Mammary epithelial cell (primary cell): Measurements from ENCODE around the gene INPP5A.

Source experiments
- EZH2 ChIP-seq: IDR thresholded peaks from 2 replicates; pipeline ENCODE4 v1.6.1; 2012; ENCODE audit warnings: low read length, inconsistent platforms, borderline replicate concordance
- TF ChIP-seq, protein P1 (sequence below), 2 donors: IDR thresholded peaks in 1 of 2; conservative IDR thresholded peaks in 1 of 2; 2 replicates each; pipeline ENCODE4 v1.5.1; 2011 to 2012; ENCODE audit warnings: inconsistent platforms in 2 of 2, low read length in 2 of 2, mild to moderate bottlenecking in 2 of 2, control low read depth in 1 of 2, low read depth in 1 of 2; ENCODE audit not compliant: insufficient read depth in 1 of 2; ENCODE audit errors: extremely low read depth in 1 of 2

DNA sequence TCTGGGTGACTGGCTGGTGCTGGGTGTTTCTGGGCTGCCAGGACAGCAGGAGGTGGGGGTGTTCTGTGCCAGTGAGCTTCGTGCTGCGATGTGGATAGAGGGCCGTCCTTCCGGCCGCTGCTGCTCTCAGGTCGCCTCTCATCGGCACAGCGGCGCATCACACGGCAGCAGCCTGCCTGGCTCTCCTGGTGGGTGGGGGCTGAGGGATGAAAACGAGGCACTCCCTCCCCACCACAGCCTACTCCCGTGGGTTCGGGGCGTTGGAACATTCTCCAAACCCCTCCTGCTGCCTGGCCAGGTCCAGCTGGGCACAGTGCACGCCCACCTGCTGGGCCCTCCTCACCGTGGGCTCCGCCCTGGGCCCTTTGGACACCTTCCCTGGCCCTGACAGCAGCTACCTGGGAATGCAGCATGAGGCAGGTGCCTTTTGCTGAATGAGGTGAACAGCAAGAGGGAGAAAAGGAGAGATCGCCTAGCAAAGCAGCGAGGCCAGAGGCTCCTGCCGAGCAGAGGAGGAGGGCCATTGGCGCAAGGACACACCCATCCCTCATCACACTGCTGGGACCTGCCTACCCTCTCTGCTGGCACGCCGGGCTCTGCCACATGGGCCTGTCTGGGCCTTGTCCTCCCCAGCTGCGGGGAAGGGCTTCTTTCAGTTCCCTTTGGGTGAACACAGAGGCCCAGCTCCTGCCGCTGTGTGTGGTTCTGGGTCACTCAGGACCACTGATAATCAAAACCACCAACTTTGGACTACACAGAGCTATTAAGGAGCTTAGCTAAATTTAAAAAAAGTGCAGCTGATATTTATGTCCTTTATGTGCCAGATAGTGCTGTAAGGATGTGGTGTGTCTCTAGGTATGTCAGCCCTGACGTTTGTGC is 33.4 kb downstream of the INPP5A start:
- TF ChIP-seq, protein P1, sequence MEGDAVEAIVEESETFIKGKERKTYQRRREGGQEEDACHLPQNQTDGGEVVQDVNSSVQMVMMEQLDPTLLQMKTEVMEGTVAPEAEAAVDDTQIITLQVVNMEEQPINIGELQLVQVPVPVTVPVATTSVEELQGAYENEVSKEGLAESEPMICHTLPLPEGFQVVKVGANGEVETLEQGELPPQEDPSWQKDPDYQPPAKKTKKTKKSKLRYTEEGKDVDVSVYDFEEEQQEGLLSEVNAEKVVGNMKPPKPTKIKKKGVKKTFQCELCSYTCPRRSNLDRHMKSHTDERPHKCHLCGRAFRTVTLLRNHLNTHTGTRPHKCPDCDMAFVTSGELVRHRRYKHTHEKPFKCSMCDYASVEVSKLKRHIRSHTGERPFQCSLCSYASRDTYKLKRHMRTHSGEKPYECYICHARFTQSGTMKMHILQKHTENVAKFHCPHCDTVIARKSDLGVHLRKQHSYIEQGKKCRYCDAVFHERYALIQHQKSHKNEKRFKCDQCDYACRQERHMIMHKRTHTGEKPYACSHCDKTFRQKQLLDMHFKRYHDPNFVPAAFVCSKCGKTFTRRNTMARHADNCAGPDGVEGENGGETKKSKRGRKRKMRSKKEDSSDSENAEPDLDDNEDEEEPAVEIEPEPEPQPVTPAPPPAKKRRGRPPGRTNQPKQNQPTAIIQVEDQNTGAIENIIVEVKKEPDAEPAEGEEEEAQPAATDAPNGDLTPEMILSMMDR (conservative IDR thresholded peaks at IDR 0.05 in 1 of 2, IDR thresholded peaks at IDR 0.05 in 1 of 2; ENCODE audit: extremely low read depth in 1 of 2, insufficient read depth in 1 of 2, low read depth in 1 of 2, low read length in 2 of 2) = no peak
- no peak for TF ChIP-seq EZH2
